ENCODE data around the gene PDRG1.

GRCh38 chr20:31925631-31926030, 26.2 kb downstream of the PDRG1 start:
- TF ChIP-seq CTCF (IDR thresholded peaks at IDR 0.05) (no peak), TCF7L2 (IDR thresholded peaks at IDR 0.05; ENCODE audit: low read depth, low read length) (no peak), POLR2AphosphoS5 (IDR thresholded peaks at IDR 0.05; ENCODE audit: low read depth, low read length) (no peak)
